Vagina (tissue), 2 donors: ENCODE data around the gene UNC13B. TPM values are rescaled to one million over a fixed set of nuclear protein-coding genes. Genes with fewer than 3 reads are reported as not detected.

Source experiments
- DNase-seq, 2 donors: peaks; one replicate each; pipeline ENCODE4 v3.0.0-alpha.2; 2017; ENCODE audit errors: extremely low spot score in 2 of 2
- H3K27ac ChIP-seq: fragments of 200-600 bp; sonication (generic); one replicate; pipeline ENCODE4 v1.5.1; 2019
- H3K27me3 ChIP-seq: fragments of 200-600 bp; sonication (generic); one replicate; pipeline ENCODE4 v1.5.1; 2019
- H3K36me3 ChIP-seq, 2 donors: fragments of 200-600 bp; sonication (generic); one replicate each; pipeline ENCODE4 v1.5.1; 2017 to 2019
- H3K4me1 ChIP-seq: fragments of 200-600 bp; sonication (generic); one replicate; pipeline ENCODE4 v1.5.1; 2019
- H3K4me3 ChIP-seq, 2 donors: fragments of 200-600 bp; sonication (generic); 1 replicate in 1 of 2; 2 replicates in 1 of 2; pipeline ENCODE4 v1.5.1; 2016 to 2019
- H3K9me3 ChIP-seq: fragments of 200-600 bp; sonication (generic); one replicate; pipeline ENCODE4 v1.5.1; 2019
- CTCF ChIP-seq, 3 experiments: fragments of 450-650 bp in 2 of 3; fragments of 200-600 bp in 1 of 3; sonication (generic) in 1 of 3; IDR thresholded peaks; one replicate each; pipeline ENCODE4 v1.5.1; 2017 to 2019; ENCODE audit warnings: antibody characterized with exemption in 3 of 3, mild to moderate bottlenecking in 2 of 3, moderate library complexity in 2 of 3
- POLR2A ChIP-seq, 2 donors: fragments of 450-650 bp; IDR thresholded peaks; one replicate each; pipeline ENCODE4 v1.6.1; 2017; ENCODE audit warnings: antibody characterized with exemption in 2 of 2, mild to moderate bottlenecking in 2 of 2, moderate library complexity in 2 of 2
- POLR2AphosphoS5 ChIP-seq, 2 donors: sonication (generic); formaldehyde crosslinking; IDR thresholded peaks; one replicate each; pipeline ENCODE4 v1.9.0; 2017; ENCODE audit warnings: antibody characterized with exemption in 2 of 2, mild to moderate bottlenecking in 2 of 2, low read depth in 1 of 2; ENCODE audit not compliant: insufficient read depth in 1 of 2
- intact Hi-C: fragments of 100-400 bp; cut with DNase I; formaldehyde crosslinking; loops from one replicate; pipeline ENCODE4 v1.15.1; 2023
- total RNA-seq: library from RNA; depleted of rRNA; stranded (reverse); fragments of >200 nt; gene quantifications from one replicate; pipeline ENCODE4 v1.2.3, GENCODE V29; 2016

UNC13B gene
- total RNA-seq, 1 donor from 2014 or later = 20.4 TPM

GRCh38 chr9:35353731-35354365, 192.0 kb downstream of the UNC13B start:
- H3K9me3 ChIP-seq = no peaks in the 10 kb centered on the region
- no peaks in the 10 kb centered on the region for H3K36me3 ChIP-seq
- DNase-seq = no peak
- TF ChIP-seq POLR2AphosphoS5 (IDR thresholded peaks at IDR 0.05; ENCODE audit: insufficient read depth in 1 of 2, low read depth in 1 of 2) (no peak), POLR2A (IDR thresholded peaks at IDR 0.05) (no peak), CTCF (IDR thresholded peaks at IDR 0.05) (no peak)
- H3K27me3 ChIP-seq = no peaks in the 10 kb centered on the region
- H3K4me1 ChIP-seq = peaks cover 15% of the 10 kb centered on the region
- H3K27ac ChIP-seq = no peak overlapping the region
- intact Hi-C loops = no loop called here
- H3K4me3 ChIP-seq = no peak overlapping the region

DNA sequence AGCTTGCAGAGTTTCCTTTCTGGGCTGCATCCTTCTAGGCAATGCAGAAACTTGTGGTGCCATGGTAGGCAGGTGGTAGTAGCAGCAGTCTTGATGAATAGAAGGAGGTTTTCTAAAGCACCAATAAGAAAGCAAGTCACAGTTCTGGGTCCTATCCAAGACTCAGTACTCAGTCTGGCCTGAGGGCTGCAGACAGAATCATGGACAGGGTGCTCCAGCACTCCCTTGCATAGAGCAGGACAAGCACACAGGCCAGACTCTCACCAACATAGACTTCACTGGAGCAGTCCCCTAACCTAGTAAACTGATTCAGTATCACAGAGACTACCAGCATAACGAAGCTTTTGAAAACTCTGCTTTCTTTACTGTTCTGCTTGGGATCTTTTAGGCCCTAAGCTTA, 194.1 kb downstream of the UNC13B start:
- H3K27ac ChIP-seq = no peak overlapping the region
- peaks cover 3% of the 10 kb centered on the region for H3K4me1 ChIP-seq
- H3K27me3 ChIP-seq = no peaks in the 10 kb centered on the region
- no peak overlapping the region for H3K4me3 ChIP-seq
- no peak for DNase-seq
- no peaks in the 10 kb centered on the region for H3K9me3 ChIP-seq
- intact Hi-C loops = no loop called here
- no peaks in the 10 kb centered on the region for H3K36me3 ChIP-seq
- TF ChIP-seq POLR2AphosphoS5 (IDR thresholded peaks at IDR 0.05; ENCODE audit: insufficient read depth in 1 of 2, low read depth in 1 of 2) (no peak), CTCF (IDR thresholded peaks at IDR 0.05) (no peak), POLR2A (IDR thresholded peaks at IDR 0.05) (no peak)

DNA sequence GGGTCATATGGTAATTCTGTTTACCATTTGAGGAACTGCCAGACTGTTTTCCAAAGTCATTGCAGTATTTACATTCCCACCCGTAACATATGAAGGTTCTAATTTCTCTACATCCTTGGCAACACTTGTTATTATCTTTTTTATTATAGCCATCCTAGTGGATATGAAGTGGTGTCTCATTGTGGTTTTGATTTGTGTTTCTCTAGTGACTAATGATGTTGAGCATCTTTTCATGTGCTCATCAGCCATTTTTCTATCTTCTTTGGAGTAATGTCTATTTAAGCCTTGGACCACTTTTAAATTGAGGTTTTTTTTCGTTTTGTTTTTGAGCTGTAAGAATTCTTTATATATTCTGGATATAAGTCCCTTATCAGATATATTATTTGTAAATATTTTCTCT, 195.3 kb downstream of the UNC13B start:
- Histone ChIP-seq H3K4me1 (no peaks in the 10 kb centered on the region), H3K27ac (no peak overlapping the region), H3K4me3 (no peak overlapping the region), H3K36me3 (no peaks in the 10 kb centered on the region), H3K9me3 (no peaks in the 10 kb centered on the region), H3K27me3 (no peaks in the 10 kb centered on the region)
- intact Hi-C loops = no loop called here
- DNase-seq = no peak
- TF ChIP-seq POLR2A (IDR thresholded peaks at IDR 0.05) (no peak), POLR2AphosphoS5 (IDR thresholded peaks at IDR 0.05; ENCODE audit: insufficient read depth in 1 of 2, low read depth in 1 of 2) (no peak), CTCF (IDR thresholded peaks at IDR 0.05) (no peak)

DNA sequence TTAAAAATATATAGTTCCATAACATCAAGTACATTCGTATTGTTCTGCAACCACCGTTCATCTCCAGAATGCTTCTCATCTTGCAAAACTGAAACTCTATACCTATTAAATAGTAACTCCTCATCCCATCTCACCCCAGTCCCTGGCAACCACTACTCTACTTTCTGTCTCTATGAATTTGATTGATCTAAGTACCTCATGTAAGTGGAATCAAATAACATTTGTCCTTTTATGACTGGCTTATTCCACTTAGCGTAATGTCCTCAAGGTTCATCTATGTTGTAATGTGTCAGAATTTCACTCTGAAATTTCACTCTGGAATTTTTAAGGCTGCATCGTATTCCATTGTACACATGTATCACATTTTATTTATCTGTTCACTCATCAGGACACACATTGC, 196.0 kb downstream of the UNC13B start:
- H3K36me3 ChIP-seq = no peaks in the 10 kb centered on the region
- no peaks in the 10 kb centered on the region for H3K27me3 ChIP-seq
- no peak overlapping the region for H3K27ac ChIP-seq
- intact Hi-C loops = no loop called here
- H3K4me1 ChIP-seq = no peaks in the 10 kb centered on the region
- no peak overlapping the region for H3K4me3 ChIP-seq
- no peak for TF ChIP-seq POLR2A (IDR thresholded peaks at IDR 0.05)
- TF ChIP-seq CTCF (IDR thresholded peaks at IDR 0.05) = no peak
- no peak for TF ChIP-seq POLR2AphosphoS5 (IDR thresholded peaks at IDR 0.05; ENCODE audit: insufficient read depth in 1 of 2, low read depth in 1 of 2)
- H3K9me3 ChIP-seq = no peaks in the 10 kb centered on the region
- no peak for DNase-seq

- DNase-seq = no peak
- Histone ChIP-seq H3K9me3 (no peaks in the 10 kb centered on the region), H3K4me1 (no peaks in the 10 kb centered on the region), H3K27me3 (no peaks in the 10 kb centered on the region), H3K4me3 (no peak overlapping the region), H3K36me3 (peaks cover 0 to 6% of the 10 kb centered on the region in 2 donors), H3K27ac (no peak overlapping the region)
- TF ChIP-seq POLR2A (IDR thresholded peaks at IDR 0.05) (no peak), CTCF (IDR thresholded peaks at IDR 0.05) (no peak), POLR2AphosphoS5 (IDR thresholded peaks at IDR 0.05; ENCODE audit: insufficient read depth in 1 of 2, low read depth in 1 of 2) (no peak)
- intact Hi-C loops = no loop called here
Observed at GRCh38 chr9:35364817-35365585, 203.2 kb downstream of the UNC13B start.
